H1 (cell line): ENCODE measurements around the gene MEIS3.

Source experiments
- EP300 ChIP-seq, 2 experiments: IDR thresholded peaks; 1 replicate in 1 of 2; 2 replicates in 1 of 2; pipeline ENCODE4 v1.6.1; 2011 to 2012; ENCODE audit warnings: low read depth in 2 of 2, low read length in 2 of 2, mild to moderate bottlenecking in 2 of 2, borderline replicate concordance in 1 of 2, inconsistent platforms in 1 of 2, moderate library complexity in 1 of 2
- GTF2F1 ChIP-seq: IDR thresholded peaks from 2 replicates; pipeline ENCODE4 v1.6.1; 2012; ENCODE audit warnings: low read depth, low read length, improper control_type of control experiment, borderline replicate concordance
- JUND ChIP-seq: IDR thresholded peaks from 2 replicates; pipeline ENCODE4 v1.6.1; 2011; ENCODE audit warnings: mild to moderate bottlenecking, improper control_type of control experiment, low read length
- MAFK ChIP-seq: IDR thresholded peaks from 2 replicates; pipeline ENCODE4 v1.6.1; 2012; ENCODE audit warnings: low read depth, mild to moderate bottlenecking, improper control_type of control experiment, low read length
- NRF1 ChIP-seq: IDR thresholded peaks from 2 replicates; pipeline ENCODE4 v1.6.1; 2011; ENCODE audit warnings: mild to moderate bottlenecking, low read depth, low read length, improper control_type of control experiment
- POLR2A ChIP-seq, 2 experiments: IDR thresholded peaks; 1 replicate in 1 of 2; 2 replicates in 1 of 2; pipeline ENCODE4 v1.6.1; 2011; ENCODE audit warnings: low read depth in 2 of 2, low read length in 2 of 2, mild to moderate bottlenecking in 2 of 2; ENCODE audit errors: control extremely low read depth in 1 of 2
- POLR2AphosphoS5 ChIP-seq: IDR thresholded peaks from 2 replicates; pipeline ENCODE4 v1.6.1; 2011; ENCODE audit warnings: low read depth, low read length
- RNF2 ChIP-seq: fragments of 200-900, 300-1000 bp; sonication (generic); IDR thresholded peaks from 2 replicates; pipeline ENCODE4 v1.7.1; 2016; ENCODE audit warnings: borderline replicate concordance, low read depth, mild to moderate bottlenecking, antibody characterized with exemption, low read length; ENCODE audit not compliant: poor library complexity, severe bottlenecking; ENCODE audit errors: missing control alignments
- RXRA ChIP-seq: IDR thresholded peaks from 2 replicates; pipeline ENCODE4 v1.6.1; 2011; ENCODE audit warnings: low read depth, mild to moderate bottlenecking, low read length, moderate library complexity; ENCODE audit not compliant: insufficient read depth
- SRF ChIP-seq: IDR thresholded peaks from 2 replicates; pipeline ENCODE4 v1.6.1; 2011; ENCODE audit warnings: mild to moderate bottlenecking, low read depth, low read length, moderate library complexity
- TAF1 ChIP-seq: IDR thresholded peaks from 2 replicates; pipeline ENCODE4 v1.6.1; 2011; ENCODE audit warnings: mild to moderate bottlenecking, low read depth, low read length
- TF ChIP-seq, protein P1 (sequence below), 3 experiments: IDR thresholded peaks; 1 replicate in 2 of 3; 2 replicates in 1 of 3; pipeline versions ENCODE4 v1.5.1 to v1.6.1; 2011; ENCODE audit warnings: low read length in 3 of 3, mild to moderate bottlenecking in 3 of 3, inconsistent platforms in 2 of 3, low read depth in 1 of 3, moderate library complexity in 1 of 3; ENCODE audit not compliant: insufficient read depth in 1 of 3; ENCODE audit errors: control extremely low read depth in 1 of 3

- TF ChIP-seq JUND (no peak), POLR2AphosphoS5 (no peak), TAF1 (no peak), NRF1 (no peak), SRF (no peak), RNF2 (no peak), MAFK (no peak), RXRA (no peak), EP300 (IDR thresholded peaks at IDR 0.05; ENCODE audit: borderline replicate concordance in 1 of 2, low read depth in 2 of 2, low read length in 2 of 2) (no peak), POLR2A (IDR thresholded peaks at IDR 0.05; ENCODE audit: control extremely low read depth in 1 of 2, low read depth in 2 of 2, low read length in 2 of 2) (no peak), GTF2F1 (no peak)
- TF ChIP-seq, protein P1, sequence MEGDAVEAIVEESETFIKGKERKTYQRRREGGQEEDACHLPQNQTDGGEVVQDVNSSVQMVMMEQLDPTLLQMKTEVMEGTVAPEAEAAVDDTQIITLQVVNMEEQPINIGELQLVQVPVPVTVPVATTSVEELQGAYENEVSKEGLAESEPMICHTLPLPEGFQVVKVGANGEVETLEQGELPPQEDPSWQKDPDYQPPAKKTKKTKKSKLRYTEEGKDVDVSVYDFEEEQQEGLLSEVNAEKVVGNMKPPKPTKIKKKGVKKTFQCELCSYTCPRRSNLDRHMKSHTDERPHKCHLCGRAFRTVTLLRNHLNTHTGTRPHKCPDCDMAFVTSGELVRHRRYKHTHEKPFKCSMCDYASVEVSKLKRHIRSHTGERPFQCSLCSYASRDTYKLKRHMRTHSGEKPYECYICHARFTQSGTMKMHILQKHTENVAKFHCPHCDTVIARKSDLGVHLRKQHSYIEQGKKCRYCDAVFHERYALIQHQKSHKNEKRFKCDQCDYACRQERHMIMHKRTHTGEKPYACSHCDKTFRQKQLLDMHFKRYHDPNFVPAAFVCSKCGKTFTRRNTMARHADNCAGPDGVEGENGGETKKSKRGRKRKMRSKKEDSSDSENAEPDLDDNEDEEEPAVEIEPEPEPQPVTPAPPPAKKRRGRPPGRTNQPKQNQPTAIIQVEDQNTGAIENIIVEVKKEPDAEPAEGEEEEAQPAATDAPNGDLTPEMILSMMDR (IDR thresholded peaks at IDR 0.05; ENCODE audit: control extremely low read depth in 1 of 3, insufficient read depth in 1 of 3, low read depth in 1 of 3, low read length in 3 of 3), result no peak
These were observed 2.0 kb upstream of the MEIS3 start for GRCh38 chr19:47421244-47421786.
